ENCODE data around the gene DIDO1. TPM values are rescaled to one million over a fixed set of nuclear protein-coding genes. Genes with fewer than 3 reads are reported as not detected.
"Not testable (repeated sequence)": the region's sequence is repeated elsewhere in the genome, so short reads cannot be mapped to it uniquely, and the experiment has no call there.

DIDO1 gene
- total RNA-seq, 2 experiments from 2014 or later = 45.9 to 47.4 TPM

GRCh38 chr20:62849431-62849830 lies 76.9 kb downstream of the DIDO1 start:
- ChIA-PET POLR2A (no interaction called here), CTCF (interaction anchor here (0.8 to 1.3 kb wide), 2 partner anchors 27 to 68 kb away, joined by 4 read pairs; no protein-coding TSS in a partner anchor)
- no peaks in the 10 kb centered on the region for H3K9me3 Mint-ChIP-seq
- no peak for DNase-seq
- H3K4me1 Mint-ChIP-seq (ENCODE audit: low read depth) = no peaks in the 10 kb centered on the region
- no peak for ATAC-seq
- no peak overlapping the region for H3K27ac Mint-ChIP-seq
- no peak overlapping the region for H3K4me3 Mint-ChIP-seq
- no peaks in the 10 kb centered on the region for H3K27me3 Mint-ChIP-seq
- peaks cover 18% of the 10 kb centered on the region for H3K36me3 Mint-ChIP-seq (ENCODE audit: low read depth)
- intact Hi-C loops (cut with micrococcal nuclease) = no loop called here
- TF ChIP-seq, protein P1, sequence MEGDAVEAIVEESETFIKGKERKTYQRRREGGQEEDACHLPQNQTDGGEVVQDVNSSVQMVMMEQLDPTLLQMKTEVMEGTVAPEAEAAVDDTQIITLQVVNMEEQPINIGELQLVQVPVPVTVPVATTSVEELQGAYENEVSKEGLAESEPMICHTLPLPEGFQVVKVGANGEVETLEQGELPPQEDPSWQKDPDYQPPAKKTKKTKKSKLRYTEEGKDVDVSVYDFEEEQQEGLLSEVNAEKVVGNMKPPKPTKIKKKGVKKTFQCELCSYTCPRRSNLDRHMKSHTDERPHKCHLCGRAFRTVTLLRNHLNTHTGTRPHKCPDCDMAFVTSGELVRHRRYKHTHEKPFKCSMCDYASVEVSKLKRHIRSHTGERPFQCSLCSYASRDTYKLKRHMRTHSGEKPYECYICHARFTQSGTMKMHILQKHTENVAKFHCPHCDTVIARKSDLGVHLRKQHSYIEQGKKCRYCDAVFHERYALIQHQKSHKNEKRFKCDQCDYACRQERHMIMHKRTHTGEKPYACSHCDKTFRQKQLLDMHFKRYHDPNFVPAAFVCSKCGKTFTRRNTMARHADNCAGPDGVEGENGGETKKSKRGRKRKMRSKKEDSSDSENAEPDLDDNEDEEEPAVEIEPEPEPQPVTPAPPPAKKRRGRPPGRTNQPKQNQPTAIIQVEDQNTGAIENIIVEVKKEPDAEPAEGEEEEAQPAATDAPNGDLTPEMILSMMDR (IDR thresholded peaks at IDR 0.05) = no peak

DNA sequence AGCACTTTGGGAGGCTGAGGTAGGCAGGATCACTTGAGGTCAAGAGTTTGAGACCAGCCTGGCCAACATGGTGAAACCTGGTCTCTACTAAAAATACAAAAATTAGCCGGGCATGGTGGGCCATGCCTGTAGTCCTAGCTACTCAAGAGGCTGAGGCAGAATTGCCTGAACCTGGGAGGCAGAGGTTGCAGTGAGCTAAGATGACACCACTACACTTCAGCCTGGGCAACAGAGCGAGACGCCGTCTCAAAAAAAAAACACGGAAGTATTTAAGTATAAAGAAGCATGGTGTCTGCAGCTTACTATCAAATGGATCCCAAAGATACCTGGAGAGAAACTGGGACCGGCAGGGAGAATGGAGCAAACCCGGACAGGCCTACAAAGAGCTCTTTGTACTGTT lies 77.4 kb downstream of the DIDO1 start:
- CTCF ChIA-PET = interaction anchor here (0.8 to 1.3 kb wide), 2 partner anchors 26 to 69 kb away, joined by 4 read pairs; no protein-coding TSS in a partner anchor
- ATAC-seq; POLR2A ChIA-PET; H3K4me1 Mint-ChIP-seq (ENCODE audit: low read depth); H3K9me3 Mint-ChIP-seq; H3K27ac Mint-ChIP-seq; DNase-seq; intact Hi-C loops (cut with micrococcal nuclease); H3K4me3 Mint-ChIP-seq; H3K27me3 Mint-ChIP-seq: not testable (repeated sequence)
- H3K36me3 Mint-ChIP-seq (ENCODE audit: low read depth) = peaks cover 17% of the 10 kb centered on the region

- ChIA-PET CTCF (interaction anchor here (1.2 kb wide), 1 partner anchor 14 kb away, joined by 3 read pairs; no protein-coding TSS in a partner anchor), POLR2A (interaction anchor here (0.7 kb wide), 1 partner anchor 50 kb away, joined by 4 read pairs; no protein-coding TSS in a partner anchor)
- Mint-ChIP-seq H3K9me3 (no peaks in the 10 kb centered on the region), H3K36me3 (ENCODE audit: low read depth) (peaks cover 8% of the 10 kb centered on the region), H3K27ac (no peak overlapping the region), H3K27me3 (no peaks in the 10 kb centered on the region), H3K4me3 (no peak overlapping the region), H3K4me1 (ENCODE audit: low read depth) (no peaks in the 10 kb centered on the region)
- intact Hi-C loops (cut with micrococcal nuclease) = no loop called here
- TF ChIP-seq, protein P1 (IDR thresholded peaks at IDR 0.05) = no peak
- no peak for ATAC-seq
- no peak for DNase-seq
Observed at GRCh38 chr20:62846166-62846890, 80.0 kb downstream of the DIDO1 start.

GRCh38 chr20:62845416-62846160 lies 80.7 kb downstream of the DIDO1 start:
- Mint-ChIP-seq H3K9me3 (no peaks in the 10 kb centered on the region), H3K27me3 (no peaks in the 10 kb centered on the region), H3K4me1 (ENCODE audit: low read depth) (no peaks in the 10 kb centered on the region), H3K4me3 (no peak overlapping the region), H3K27ac (no peak overlapping the region), H3K36me3 (ENCODE audit: low read depth) (peaks cover 5% of the 10 kb centered on the region)
- DNase-seq (no peak), ATAC-seq (no peak)
- TF ChIP-seq, protein P1 (IDR thresholded peaks at IDR 0.05) = no peak
- POLR2A ChIA-PET = no interaction called here
- intact Hi-C loops (cut with micrococcal nuclease) = no loop called here
- CTCF ChIA-PET = interaction anchor here (0.8 to 1.2 kb wide), 2 partner anchors 14 to 164 kb away, joined by 3 read pairs; no protein-coding TSS in a partner anchor

- Mint-ChIP-seq H3K4me3 (no peak overlapping the region), H3K4me1 (ENCODE audit: low read depth) (no peaks in the 10 kb centered on the region), H3K36me3 (ENCODE audit: low read depth) (no peaks in the 10 kb centered on the region), H3K9me3 (no peaks in the 10 kb centered on the region), H3K27ac (no peak overlapping the region), H3K27me3 (no peaks in the 10 kb centered on the region)
- intact Hi-C loops (cut with micrococcal nuclease) = no loop called here
- ChIA-PET CTCF (no interaction called here), POLR2A (no interaction called here)
- DNase-seq (no peak), ATAC-seq (no peak)
- TF ChIP-seq, protein P1 (IDR thresholded peaks at IDR 0.05) = no peak
Observed at GRCh38 chr20:62844182-62844581, 82.1 kb downstream of the DIDO1 start.
